H9 (cell line): ENCODE results near the gene TENT5C. TPM values are rescaled to one million over a fixed set of nuclear protein-coding genes. Genes with fewer than 3 reads are reported as not detected.

Source experiments
- DNase-seq: peaks from one replicate; pipeline ENCODE4 v3.0.0-alpha.2; 2017
- H2AFZ ChIP-seq: one replicate; pipeline ENCODE4 v1.6.1; 2013; ENCODE audit warnings: mild to moderate bottlenecking, low read length, control low read depth, moderate library complexity
- H2AK5ac ChIP-seq: 2 replicates; pipeline ENCODE4 v1.6.1; 2013; ENCODE audit warnings: low read length, control low read depth, mixed read lengths; ENCODE audit not compliant: insufficient read length
- H2BK120ac ChIP-seq: one replicate; pipeline ENCODE4 v1.6.1; 2013; ENCODE audit warnings: low read depth, mild to moderate bottlenecking, low read length, control low read depth, inconsistent platforms; ENCODE audit not compliant: poor library complexity, severe bottlenecking
- H2BK12ac ChIP-seq: 2 replicates; pipeline ENCODE4 v1.6.1; 2013; ENCODE audit warnings: low read length, control low read depth, mixed read lengths, low read depth; ENCODE audit not compliant: insufficient read length
- H2BK15ac ChIP-seq: 2 replicates; pipeline ENCODE4 v1.6.1; 2013; ENCODE audit warnings: low read depth, low read length, control low read depth
- H2BK20ac ChIP-seq: one replicate; pipeline ENCODE4 v1.6.1; 2013; ENCODE audit warnings: low read depth, mild to moderate bottlenecking, low read length, control low read depth, inconsistent platforms; ENCODE audit not compliant: poor library complexity, severe bottlenecking
- H2BK5ac ChIP-seq: 2 replicates; pipeline ENCODE4 v1.6.1; 2013; ENCODE audit warnings: low read length, control low read depth, mixed read lengths; ENCODE audit not compliant: insufficient read length
- H3K14ac ChIP-seq: 2 replicates; pipeline ENCODE4 v1.6.1; 2013; ENCODE audit warnings: low read length, control low read depth; ENCODE audit not compliant: insufficient read depth
- H3K18ac ChIP-seq: 2 replicates; pipeline ENCODE4 v1.6.1; 2013; ENCODE audit warnings: low read depth, mild to moderate bottlenecking, mixed read lengths, low read length, control low read depth; ENCODE audit not compliant: insufficient read length
- H3K23ac ChIP-seq: 2 replicates; pipeline ENCODE4 v1.6.1; 2013; ENCODE audit warnings: low read length, control low read depth, mixed read lengths, low read depth; ENCODE audit not compliant: insufficient read length
- H3K23me2 ChIP-seq: 2 replicates; pipeline ENCODE4 v1.6.1; 2013; ENCODE audit warnings: low read depth, mild to moderate bottlenecking, mixed read lengths, low read length, control low read depth; ENCODE audit not compliant: insufficient read length, poor library complexity, severe bottlenecking
- H3K27ac ChIP-seq: 2 replicates; pipeline ENCODE4 v1.5.1; 2013; ENCODE audit warnings: low read length, control low read depth, mixed read lengths, low read depth; ENCODE audit not compliant: insufficient read length
- H3K27me3 ChIP-seq: 2 replicates; pipeline ENCODE4 v1.6.1; 2013; ENCODE audit warnings: low read length, control low read depth, inconsistent platforms; ENCODE audit not compliant: insufficient read depth
- H3K4ac ChIP-seq: 2 replicates; pipeline ENCODE4 v1.6.1; 2013; ENCODE audit warnings: low read depth, mild to moderate bottlenecking, control low read depth, inconsistent platforms, low read length, moderate library complexity
- H3K4me1 ChIP-seq: 2 replicates; pipeline ENCODE4 v1.6.1; 2013; ENCODE audit warnings: low read length, control low read depth, inconsistent platforms; ENCODE audit not compliant: insufficient read depth
- H3K4me2 ChIP-seq: 2 replicates; pipeline ENCODE4 v1.6.1; 2013; ENCODE audit warnings: low read length, control low read depth, mixed read lengths; ENCODE audit not compliant: insufficient read length, insufficient read depth
- H3K56ac ChIP-seq: 2 replicates; pipeline ENCODE4 v1.6.1; 2013; ENCODE audit warnings: low read depth, mild to moderate bottlenecking, mixed read lengths, low read length, control low read depth; ENCODE audit not compliant: insufficient read length
- H3K79me1 ChIP-seq: 2 replicates; pipeline ENCODE4 v1.6.1; 2013; ENCODE audit warnings: low read depth, mild to moderate bottlenecking, moderate library complexity, low read length, control low read depth, inconsistent platforms; ENCODE audit not compliant: insufficient read depth, poor library complexity, severe bottlenecking
- H3K79me2 ChIP-seq: 2 replicates; pipeline ENCODE4 v1.6.1; 2013; ENCODE audit warnings: low read length, control low read depth, inconsistent platforms; ENCODE audit not compliant: insufficient read depth
- H3K9ac ChIP-seq: 2 replicates; pipeline ENCODE4 v1.6.1; 2013; ENCODE audit warnings: low read length, control low read depth, mixed read lengths; ENCODE audit not compliant: insufficient read length; ENCODE audit errors: extremely low read depth
- H3K9me3 ChIP-seq: one replicate; pipeline ENCODE4 v1.6.1; 2013; ENCODE audit warnings: low read depth, low read length, inconsistent platforms; ENCODE audit not compliant: control insufficient read depth
- H3T11ph ChIP-seq: one replicate; pipeline ENCODE4 v1.6.1; 2013; ENCODE audit warnings: mild to moderate bottlenecking, low read length, control low read depth, inconsistent platforms
- H4K20me1 ChIP-seq: one replicate; pipeline ENCODE4 v1.6.1; 2013; ENCODE audit not compliant: control insufficient read depth, insufficient read length, insufficient read depth
- H4K5ac ChIP-seq: 2 replicates; pipeline ENCODE4 v1.6.1; 2013; ENCODE audit warnings: low read depth, mild to moderate bottlenecking, mixed read lengths, low read length, control low read depth; ENCODE audit not compliant: insufficient read length
- H4K8ac ChIP-seq: replicated peaks from 2 replicates; pipeline ENCODE4 v1.6.1; 2013; ENCODE audit warnings: low read length, control low read depth, mixed read lengths, low read depth; ENCODE audit not compliant: insufficient read length
- H4K91ac ChIP-seq: 2 replicates; pipeline ENCODE4 v1.6.1; 2013; ENCODE audit warnings: low read depth, mild to moderate bottlenecking, moderate library complexity, mixed read lengths, low read length, control low read depth; ENCODE audit not compliant: insufficient read length
- H3K27ac Mint-ChIP-seq, 3 experiments: 2 replicates in 2 of 3; 3 replicates in 1 of 3; pipeline ENCODE4 v1.8.0; 2020 to 2021; ENCODE audit warnings: mixed read lengths in 3 of 3, mild to moderate bottlenecking in 1 of 3, moderate library complexity in 1 of 3
- H3K27me3 Mint-ChIP-seq: 2 replicates; pipeline ENCODE4 v1.8.0; 2021; ENCODE audit warnings: low read depth, mild to moderate bottlenecking, moderate library complexity, mixed read lengths
- H3K36me3 Mint-ChIP-seq, 3 experiments: 2 replicates in 2 of 3; 3 replicates in 1 of 3; pipeline ENCODE4 v1.8.0; 2020 to 2021; ENCODE audit warnings: low read depth in 3 of 3, mixed read lengths in 3 of 3; ENCODE audit not compliant: insufficient read depth in 1 of 3
- H3K4me1 Mint-ChIP-seq, 2 experiments: 2 replicates each; pipeline ENCODE4 v1.8.0; 2020; ENCODE audit warnings: mixed read lengths in 2 of 2
- H3K4me3 Mint-ChIP-seq, 2 experiments: 2 replicates in 1 of 2; 3 replicates in 1 of 2; pipeline ENCODE4 v1.8.0; 2020 to 2021; ENCODE audit warnings: mild to moderate bottlenecking in 2 of 2, mixed read lengths in 2 of 2, moderate library complexity in 1 of 2
- H3K9me3 Mint-ChIP-seq, 2 experiments: 2 replicates in 1 of 2; 3 replicates in 1 of 2; pipeline ENCODE4 v1.8.0; 2020; ENCODE audit warnings: mild to moderate bottlenecking in 2 of 2, mixed read lengths in 2 of 2, moderate library complexity in 1 of 2
- WGBS: extraction: QIAGEN DNeasy Blood & Tissue Kit; methylation state at CpG from one replicate; pipeline ENCODE4 v1.1.7; 2013; ENCODE audit warnings: missing lambda C conversion rate, low lambda C conversion rate, mixed read lengths; ENCODE audit not compliant: insufficient read length; ENCODE audit errors: extremely low coverage; 5-methylcytosine and 5-hydroxymethylcytosine counted together
- total RNA-seq: library from RNA; stranded (reverse); gene quantifications from 2 replicates; pipeline ENCODE4 v1.2.1, GENCODE V29; 2021
- TF ChIP-seq, protein P1 (sequence below): fragments of 200-600 bp; sonication (generic); conservative IDR thresholded peaks from 3 replicates; pipeline ENCODE4 v1.8.0; 2021; ENCODE audit warnings: antibody characterized with exemption, mild to moderate bottlenecking

The TENT5C gene
- total RNA-seq, 1 experiment from 2014 or later, result 0.37 TPM

DNA sequence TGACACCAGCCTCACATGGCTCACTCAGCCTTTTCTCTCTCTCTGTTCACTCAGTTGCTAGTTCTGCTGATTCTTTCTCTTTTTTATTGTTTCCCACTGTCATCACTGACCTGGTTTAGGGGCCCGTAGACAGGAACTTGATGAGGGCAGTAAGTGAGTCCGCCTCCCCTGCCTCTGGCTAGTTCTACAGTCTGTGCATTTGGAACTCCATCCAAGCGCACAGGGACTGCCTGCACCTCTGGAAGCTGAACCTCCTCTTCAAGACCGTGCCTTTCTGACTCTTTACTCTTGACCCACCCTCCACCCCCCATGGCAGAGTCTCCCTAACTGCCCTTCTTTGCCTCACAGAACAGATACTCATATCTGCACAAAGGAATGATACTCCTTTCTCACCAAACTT is 4.2 kb downstream of the TENT5C start:
- no peak overlapping the region for H4K5ac ChIP-seq
- no peak overlapping the region for H2BK15ac ChIP-seq
- H3K27ac ChIP-seq, result no peak overlapping the region
- no peak overlapping the region for H3K23ac ChIP-seq
- no peak overlapping the region for H2BK20ac ChIP-seq
- H4K20me1 ChIP-seq, result no peaks in the 10 kb centered on the region
- H3K4ac ChIP-seq, result no peak overlapping the region
- Mint-ChIP-seq H3K27ac (no peak overlapping the region; a peak in 2 of 7 replicates), H3K9me3 (no peaks in the 10 kb centered on the region), H3K36me3 (no peaks in the 10 kb centered on the region), H3K4me3 (no peak overlapping the region; a peak in 1 of 5 replicates), H3K27me3 (peaks cover 80% of the 10 kb centered on the region), H3K4me1 (peaks cover 25 to 26% of the 10 kb centered on the region in 2 experiments)
- no peaks in the 10 kb centered on the region for H3K79me2 ChIP-seq
- no peak overlapping the region for H2BK12ac ChIP-seq
- H3K9me3 ChIP-seq, result no peaks in the 10 kb centered on the region
- no peak for DNase-seq
- H4K8ac ChIP-seq, result no peak overlapping the region
- H2AK5ac ChIP-seq, result no peak overlapping the region
- no CpG with 5 or more reads among the region's 4 CpGs for WGBS
- no peak overlapping the region for H3K56ac ChIP-seq
- H3K23me2 ChIP-seq, result peaks cover 12% of the 10 kb centered on the region
- H3T11ph ChIP-seq, result no peak overlapping the region
- H3K9ac ChIP-seq, result no peak overlapping the region
- H4K91ac ChIP-seq, result no peak overlapping the region
- no peak overlapping the region for H2BK5ac ChIP-seq
- H3K27me3 ChIP-seq, result peaks cover 4% of the 10 kb centered on the region; the same call in 1 of the 2 replicates
- no peak overlapping the region for H2BK120ac ChIP-seq
- TF ChIP-seq, protein P1, sequence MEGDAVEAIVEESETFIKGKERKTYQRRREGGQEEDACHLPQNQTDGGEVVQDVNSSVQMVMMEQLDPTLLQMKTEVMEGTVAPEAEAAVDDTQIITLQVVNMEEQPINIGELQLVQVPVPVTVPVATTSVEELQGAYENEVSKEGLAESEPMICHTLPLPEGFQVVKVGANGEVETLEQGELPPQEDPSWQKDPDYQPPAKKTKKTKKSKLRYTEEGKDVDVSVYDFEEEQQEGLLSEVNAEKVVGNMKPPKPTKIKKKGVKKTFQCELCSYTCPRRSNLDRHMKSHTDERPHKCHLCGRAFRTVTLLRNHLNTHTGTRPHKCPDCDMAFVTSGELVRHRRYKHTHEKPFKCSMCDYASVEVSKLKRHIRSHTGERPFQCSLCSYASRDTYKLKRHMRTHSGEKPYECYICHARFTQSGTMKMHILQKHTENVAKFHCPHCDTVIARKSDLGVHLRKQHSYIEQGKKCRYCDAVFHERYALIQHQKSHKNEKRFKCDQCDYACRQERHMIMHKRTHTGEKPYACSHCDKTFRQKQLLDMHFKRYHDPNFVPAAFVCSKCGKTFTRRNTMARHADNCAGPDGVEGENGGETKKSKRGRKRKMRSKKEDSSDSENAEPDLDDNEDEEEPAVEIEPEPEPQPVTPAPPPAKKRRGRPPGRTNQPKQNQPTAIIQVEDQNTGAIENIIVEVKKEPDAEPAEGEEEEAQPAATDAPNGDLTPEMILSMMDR, result no peak
- no peak overlapping the region for H3K18ac ChIP-seq
- no peak overlapping the region for H3K14ac ChIP-seq
- no peaks in the 10 kb centered on the region for H3K4me1 ChIP-seq
- no peaks in the 10 kb centered on the region for H3K79me1 ChIP-seq
- H3K4me2 ChIP-seq, result no peak overlapping the region
- H2AFZ ChIP-seq, result no peak overlapping the region
